K562 (cell line): ENCODE data around the gene ATP6V1F. TPM values are rescaled to one million over a fixed set of nuclear protein-coding genes. Genes with fewer than 3 reads are reported as not detected.
A peak's percentile ranks its signal among the peaks of the same experiment; 100 is the strongest.

Source experiments
- ATF7 ChIP-seq: fragments of 450-650 bp; IDR thresholded peaks from 2 replicates; pipeline ENCODE4 v1.7.1; 2014; ENCODE audit warnings: mild to moderate bottlenecking, moderate library complexity
- BRD4 ChIP-seq: fragments of 200-600 bp; sonication (generic); IDR thresholded peaks from 2 replicates; pipeline ENCODE4 v1.6.1; 2017; ENCODE audit warnings: inconsistent platforms
- CCAR2 ChIP-seq: fragments of 200-400 bp; formaldehyde crosslinking; IDR thresholded peaks from 2 replicates; pipeline ENCODE4 v1.6.1; 2017; ENCODE audit warnings: mild to moderate bottlenecking, low read depth, low read length
- DPF2 ChIP-seq: fragments of 450-650 bp; IDR thresholded peaks from 2 replicates; pipeline ENCODE4 v1.6.1; 2016
- ESRRB ChIP-seq: fragments of 250-450 bp; sonication (Bioruptor Pico); IDR thresholded peaks from 2 replicates; pipeline ENCODE4 v1.5.0; 2020; ENCODE audit warnings: mild to moderate bottlenecking, moderate library complexity, borderline replicate concordance
- HDAC1 ChIP-seq, 2 experiments: fragments of 450-650 bp; IDR thresholded peaks; 2 replicates each; pipeline ENCODE4 v1.6.1; 2016 to 2017; ENCODE audit warnings: inconsistent platforms in 1 of 2, mild to moderate bottlenecking in 1 of 2, moderate library complexity in 1 of 2
- KLF13 ChIP-seq: fragments of 450-650 bp; IDR thresholded peaks from 2 replicates; pipeline ENCODE4 v1.6.1; 2016; ENCODE audit warnings: missing genetic modification characterization, low read depth, mild to moderate bottlenecking, missing compliant biosample characterization, moderate library complexity, borderline replicate concordance
- MAFK ChIP-seq: IDR thresholded peaks from 2 replicates; pipeline ENCODE4 v1.6.1; 2011; ENCODE audit warnings: low read length, improper control_type of control experiment
- MAX ChIP-seq: sonication (generic); formaldehyde crosslinking; IDR thresholded peaks from 2 replicates; pipeline ENCODE4 v1.9.0; 2022; ENCODE audit warnings: mild to moderate bottlenecking, missing genetic modification reagents
- MCM2 ChIP-seq: fragments of 450-650 bp; IDR thresholded peaks from 2 replicates; pipeline ENCODE4 v1.6.1; 2017; ENCODE audit warnings: low read depth, mild to moderate bottlenecking
- MECOM ChIP-seq: fragments of 250-450 bp; sonication (Bioruptor Pico); IDR thresholded peaks from 2 replicates; pipeline ENCODE4 v1.8.0; 2022; ENCODE audit warnings: inconsistent platforms
- OTX1 ChIP-seq: fragments of 450-650 bp; formaldehyde crosslinking; IDR thresholded peaks from 2 replicates; pipeline ENCODE4 v1.4.0; 2022; ENCODE audit warnings: mild to moderate bottlenecking
- SIN3A ChIP-seq, 2 experiments: fragments of 150-350 bp in 1 of 2; IDR thresholded peaks; 2 replicates each; pipeline ENCODE4 v1.6.1; 2011 to 2016; ENCODE audit warnings: borderline replicate concordance in 2 of 2, low read depth in 2 of 2, low read length in 2 of 2, mild to moderate bottlenecking in 2 of 2, moderate library complexity in 2 of 2; ENCODE audit not compliant: control insufficient read depth in 1 of 2
- SP1 ChIP-seq: sonication (generic); formaldehyde crosslinking; IDR thresholded peaks from 2 replicates; pipeline ENCODE4 v1.8.1; 2022; ENCODE audit warnings: mild to moderate bottlenecking, missing genetic modification reagents
- STAT5B ChIP-seq: fragments of 250-450 bp; sonication (Bioruptor Pico); IDR thresholded peaks from 2 replicates; pipeline ENCODE4 v1.8.0; 2021; ENCODE audit warnings: mild to moderate bottlenecking, inconsistent platforms
- ZNF644 ChIP-seq: fragments of 200-800 bp; sonication (Bioruptor generic); IDR thresholded peaks from 2 replicates; pipeline ENCODE4 v1.6.1; 2016; ENCODE audit warnings: low read depth, missing genetic modification characterization, missing compliant biosample characterization
- polyA plus RNA-seq, 8 experiments: library from polyadenylated mRNA; depleted of rRNA in 4 of 8; stranded (reverse) in 5 of 8; unstranded in 3 of 8; fragments of >200 nt; fragmentation: Nextera tagmentation in 2 of 8; fragmentation: Illumina TruSeq in 1 of 8; extraction: Ambion mirVana in 2 of 8; extraction: Trizol in 1 of 8; gene quantifications; 2 replicates each; pipeline versions ENCODE4 v1.2.1 to v1.2.3, GENCODE V29; 2011 to 2014; ENCODE audit warnings: inconsistent platforms in 1 of 8, missing spikeins in 1 of 8
- total RNA-seq, 7 experiments: library from RNA; depleted of rRNA in 6 of 7; stranded (reverse); fragments of >200 nt in 6 of 7; fragmentation: Illumina TruSeq in 2 of 7; extraction: Trizol in 2 of 7; gene quantifications; 2 replicates each; pipeline versions ENCODE4 v1.2.1 to v1.2.3, GENCODE V29; 2011 to 2021; ENCODE audit warnings: low replicate concordance in 1 of 7
- TF ChIP-seq, protein P1 (sequence below): fragments of 450-650 bp; IDR thresholded peaks from one replicate; pipeline ENCODE4 v1.6.1; 2018; ENCODE audit warnings: mild to moderate bottlenecking, moderate library complexity; ENCODE audit not compliant: partially characterized antibody
- TF ChIP-seq, protein P2 (sequence below): fragments of 150-350 bp; conservative IDR thresholded peaks from 2 replicates; pipeline ENCODE4 v1.6.1; 2014; ENCODE audit warnings: low read length
- TF ChIP-seq, protein P3 (sequence below): sonication (generic); formaldehyde crosslinking; IDR thresholded peaks from 2 replicates; pipeline ENCODE4 v1.8.0; 2022; ENCODE audit warnings: mild to moderate bottlenecking, low read depth, missing genetic modification reagents
- TF ChIP-seq, protein P4 (sequence below): fragments of 250-450 bp; sonication (Bioruptor Pico); IDR thresholded peaks from 2 replicates; pipeline ENCODE4 v1.9.0; 2021; ENCODE audit warnings: mild to moderate bottlenecking
- TF ChIP-seq, protein P5 (sequence below), 2 experiments: fragments of 250-450 bp in 1 of 2; fragments of 450-650 bp in 1 of 2; sonication (Bioruptor Pico) in 1 of 2; IDR thresholded peaks; 2 replicates each; pipeline versions ENCODE4 v1.6.1 to v1.8.0; 2016 to 2021; ENCODE audit warnings: mild to moderate bottlenecking in 2 of 2, moderate library complexity in 2 of 2, missing compliant biosample characterization in 1 of 2, missing genetic modification characterization in 1 of 2

The ATP6V1F gene
- total and polyA plus RNA-seq, 9 of the 15 experiments (the other 6 are each of a cell fraction or from before 2014, with no cell fraction given), result 206 to 1,123 (median 542) TPM

GRCh38 chr7:128879939-128880746 lies 17.5 kb downstream of the ATP6V1F start (continued):
- TF ChIP-seq, protein P1, sequence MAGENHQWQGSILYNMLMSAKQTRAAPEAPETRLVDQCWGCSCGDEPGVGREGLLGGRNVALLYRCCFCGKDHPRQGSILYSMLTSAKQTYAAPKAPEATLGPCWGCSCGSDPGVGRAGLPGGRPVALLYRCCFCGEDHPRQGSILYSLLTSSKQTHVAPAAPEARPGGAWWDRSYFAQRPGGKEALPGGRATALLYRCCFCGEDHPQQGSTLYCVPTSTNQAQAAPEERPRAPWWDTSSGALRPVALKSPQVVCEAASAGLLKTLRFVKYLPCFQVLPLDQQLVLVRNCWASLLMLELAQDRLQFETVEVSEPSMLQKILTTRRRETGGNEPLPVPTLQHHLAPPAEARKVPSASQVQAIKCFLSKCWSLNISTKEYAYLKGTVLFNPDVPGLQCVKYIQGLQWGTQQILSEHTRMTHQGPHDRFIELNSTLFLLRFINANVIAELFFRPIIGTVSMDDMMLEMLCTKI, result no peak
- TF ChIP-seq OTX1 (no peak), ATF7 (0 out of 2 replicates have a peak, but pooled peaks have one; percentile 23), BRD4 (no peak), MAX (CRISPR knock-in tag) (no peak; the same call in 1 of the 2 replicates), MCM2 (no peak), SIN3A (IDR thresholded peaks at IDR 0.05; ENCODE audit: borderline replicate concordance in 2 of 2, control insufficient read depth in 1 of 2, low read depth in 2 of 2, low read length in 2 of 2) (peak in 1 of 2 experiments; percentile 82; a peak in 1 of 4 replicates), CCAR2 (no peak), ESRRB (CRISPR knock-in tag) (no peak), STAT5B (CRISPR knock-in tag) (no peak), KLF13 (tag) (0 out of 2 replicates have a peak, but pooled peaks have one; percentile 17), ZNF644 (tag) (no peak), HDAC1 (IDR thresholded peaks at IDR 0.05) (no peak), MAFK (peak; percentile 12; the same call in 1 of the 2 replicates), DPF2 (no peak), SP1 (CRISPR knock-in tag) (no peak), MECOM (no peak)
- TF ChIP-seq, protein P2, sequence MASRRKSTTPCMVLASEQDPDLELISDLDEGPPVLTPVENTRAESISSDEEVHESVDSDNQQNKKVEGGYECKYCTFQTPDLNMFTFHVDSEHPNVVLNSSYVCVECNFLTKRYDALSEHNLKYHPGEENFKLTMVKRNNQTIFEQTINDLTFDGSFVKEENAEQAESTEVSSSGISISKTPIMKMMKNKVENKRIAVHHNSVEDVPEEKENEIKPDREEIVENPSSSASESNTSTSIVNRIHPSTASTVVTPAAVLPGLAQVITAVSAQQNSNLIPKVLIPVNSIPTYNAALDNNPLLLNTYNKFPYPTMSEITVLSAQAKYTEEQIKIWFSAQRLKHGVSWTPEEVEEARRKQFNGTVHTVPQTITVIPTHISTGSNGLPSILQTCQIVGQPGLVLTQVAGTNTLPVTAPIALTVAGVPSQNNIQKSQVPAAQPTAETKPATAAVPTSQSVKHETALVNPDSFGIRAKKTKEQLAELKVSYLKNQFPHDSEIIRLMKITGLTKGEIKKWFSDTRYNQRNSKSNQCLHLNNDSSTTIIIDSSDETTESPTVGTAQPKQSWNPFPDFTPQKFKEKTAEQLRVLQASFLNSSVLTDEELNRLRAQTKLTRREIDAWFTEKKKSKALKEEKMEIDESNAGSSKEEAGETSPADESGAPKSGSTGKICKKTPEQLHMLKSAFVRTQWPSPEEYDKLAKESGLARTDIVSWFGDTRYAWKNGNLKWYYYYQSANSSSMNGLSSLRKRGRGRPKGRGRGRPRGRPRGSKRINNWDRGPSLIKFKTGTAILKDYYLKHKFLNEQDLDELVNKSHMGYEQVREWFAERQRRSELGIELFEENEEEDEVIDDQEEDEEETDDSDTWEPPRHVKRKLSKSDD, result no peak
- TF ChIP-seq, protein P3, sequence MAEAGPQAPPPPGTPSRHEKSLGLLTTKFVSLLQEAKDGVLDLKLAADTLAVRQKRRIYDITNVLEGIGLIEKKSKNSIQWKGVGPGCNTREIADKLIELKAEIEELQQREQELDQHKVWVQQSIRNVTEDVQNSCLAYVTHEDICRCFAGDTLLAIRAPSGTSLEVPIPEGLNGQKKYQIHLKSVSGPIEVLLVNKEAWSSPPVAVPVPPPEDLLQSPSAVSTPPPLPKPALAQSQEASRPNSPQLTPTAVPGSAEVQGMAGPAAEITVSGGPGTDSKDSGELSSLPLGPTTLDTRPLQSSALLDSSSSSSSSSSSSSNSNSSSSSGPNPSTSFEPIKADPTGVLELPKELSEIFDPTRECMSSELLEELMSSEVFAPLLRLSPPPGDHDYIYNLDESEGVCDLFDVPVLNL (CRISPR knock-in tag), result no peak
- TF ChIP-seq, protein P4, sequence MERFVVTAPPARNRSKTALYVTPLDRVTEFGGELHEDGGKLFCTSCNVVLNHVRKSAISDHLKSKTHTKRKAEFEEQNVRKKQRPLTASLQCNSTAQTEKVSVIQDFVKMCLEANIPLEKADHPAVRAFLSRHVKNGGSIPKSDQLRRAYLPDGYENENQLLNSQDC (CRISPR knock-in tag), result no peak
- TF ChIP-seq, protein P5, sequence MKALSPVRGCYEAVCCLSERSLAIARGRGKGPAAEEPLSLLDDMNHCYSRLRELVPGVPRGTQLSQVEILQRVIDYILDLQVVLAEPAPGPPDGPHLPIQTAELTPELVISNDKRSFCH (CRISPR knock-in tag; IDR thresholded peaks at IDR 0.05), result no peak
- TF ChIP-seq, protein P5 (tag; IDR thresholded peaks at IDR 0.05), result no peak
